Esophagus squamous epithelium (tissue), 5 donors: ENCODE results near the gene RALBP1. TPM values are rescaled to one million over a fixed set of nuclear protein-coding genes. Genes with fewer than 3 reads are reported as not detected.

Experiments
- DNase-seq: peaks from one replicate; lab custom pipeline; 2025; lab: John Stamatoyannopoulos, UW
- H3K27ac ChIP-seq, 4 donors: fragments of 200-600 bp; sonication (generic); one replicate each; pipeline ENCODE4 v1.5.1; 2016 to 2019; ENCODE audit warnings: mild to moderate bottlenecking in 1 of 4
- H3K27me3 ChIP-seq, 4 donors: fragments of 200-600 bp; sonication (generic); 1 replicate in 3 of 4; 2 replicates in 1 of 4; pipeline versions ENCODE4 v1.5.1 to v1.6.0; 2017 to 2021; ENCODE audit warnings: antibody characterized with exemption in 1 of 4
- H3K36me3 ChIP-seq, 3 donors: fragments of 200-600 bp; sonication (generic); one replicate each; pipeline ENCODE4 v1.5.1; 2016 to 2019
- H3K4me1 ChIP-seq, 3 donors: fragments of 200-600 bp; sonication (generic); one replicate each; pipeline ENCODE4 v1.5.1; 2017 to 2019
- H3K4me3 ChIP-seq, 4 donors: fragments of 200-600 bp; sonication (generic); 1 replicate in 3 of 4; 2 replicates in 1 of 4; pipeline ENCODE4 v1.5.1; 2016 to 2019; ENCODE audit warnings: mild to moderate bottlenecking in 2 of 4, moderate library complexity in 1 of 4
- H3K9me3 ChIP-seq, 3 donors: fragments of 200-600 bp; sonication (generic); one replicate each; pipeline ENCODE4 v1.5.1; 2016 to 2019
- POLR2A ChIP-seq, 4 donors: fragments of 450-650 bp; IDR thresholded peaks; one replicate each; pipeline ENCODE4 v1.6.1; 2017; ENCODE audit warnings: antibody characterized with exemption in 4 of 4, mild to moderate bottlenecking in 4 of 4, moderate library complexity in 3 of 4
- WGBS, 2 donors: methylation state at CpG; one replicate each; pipeline ENCODE4 v1.1.5; 2018; 5-methylcytosine and 5-hydroxymethylcytosine counted together
- intact Hi-C: fragments of 100-400 bp; cut with DNase I; formaldehyde crosslinking; loops from one replicate; pipeline ENCODE4 v1.15.0; 2022
- total RNA-seq, 4 donors: library from RNA; depleted of rRNA; stranded (reverse); fragments of >200 nt; gene quantifications; one replicate each; pipeline ENCODE4 v1.1.0, GENCODE V29; 2016
- TF ChIP-seq, protein P1 (sequence below), 6 experiments: fragments of 450-650 bp in 4 of 6; fragments of 200-600 bp in 2 of 6; sonication (generic) in 2 of 6; IDR thresholded peaks; one replicate each; pipeline ENCODE4 v1.5.1; 2016 to 2019; ENCODE audit warnings: antibody characterized with exemption in 6 of 6, mild to moderate bottlenecking in 4 of 6, moderate library complexity in 4 of 6
- donor health status: DM: yes; HTN: yes; CAD: no.

The RALBP1 gene
- total RNA-seq, 4 donors from 2014 or later, result 74.0 to 105 (median 84.1) TPM

DNA sequence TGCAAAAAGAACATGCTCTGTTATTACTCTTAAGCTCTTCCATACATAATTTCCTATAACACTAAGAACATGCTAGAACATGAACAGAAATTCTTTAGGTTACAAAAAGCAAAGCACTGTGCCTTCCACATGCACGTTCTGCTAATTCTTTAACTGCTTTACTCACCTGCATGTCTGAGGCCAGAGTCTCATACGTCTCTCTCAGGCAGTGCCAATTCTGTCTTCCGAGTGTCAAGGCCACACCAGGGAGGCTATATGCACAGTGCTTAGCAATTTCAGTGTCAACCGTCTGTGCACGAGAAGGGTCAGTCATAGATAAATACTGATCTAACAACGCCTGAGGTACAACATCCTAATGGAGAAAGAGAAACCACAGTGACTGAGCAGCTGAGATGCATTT is 83.9 kb downstream of the RALBP1 start:
- Histone ChIP-seq H3K27ac (peak overlapping the region in 3 of 4 donors; percentile 1 to 62 (median 18)), H3K36me3 (peaks cover 18 to 100% (median 27%) of the 10 kb centered on the region in 3 donors)
- DNase-seq, result no peak

DNA sequence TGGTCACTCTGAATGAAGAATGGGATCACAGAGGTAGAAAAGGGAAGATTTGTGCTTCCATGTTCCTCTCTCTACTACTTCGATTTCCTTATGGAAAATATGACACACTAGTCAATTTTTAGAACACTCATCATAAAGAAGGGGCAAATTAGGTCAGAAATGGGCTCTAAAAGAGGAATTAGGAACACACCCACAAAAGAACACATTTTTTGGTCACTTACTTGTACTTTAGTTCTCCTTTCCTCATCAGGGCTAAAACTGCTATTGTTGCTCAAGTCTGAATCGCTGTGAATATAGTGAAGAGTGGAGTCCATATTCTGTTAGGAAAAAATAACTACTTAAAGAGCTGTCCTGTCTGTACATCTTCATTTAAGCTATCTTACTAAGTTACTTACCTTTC is 86.4 kb downstream of the RALBP1 start:
- peaks cover 5 to 98% (median 22%) of the 10 kb centered on the region in 3 donors for H3K36me3 ChIP-seq
- no peak for TF ChIP-seq POLR2A (IDR thresholded peaks at IDR 0.05)
- TF ChIP-seq, protein P1, sequence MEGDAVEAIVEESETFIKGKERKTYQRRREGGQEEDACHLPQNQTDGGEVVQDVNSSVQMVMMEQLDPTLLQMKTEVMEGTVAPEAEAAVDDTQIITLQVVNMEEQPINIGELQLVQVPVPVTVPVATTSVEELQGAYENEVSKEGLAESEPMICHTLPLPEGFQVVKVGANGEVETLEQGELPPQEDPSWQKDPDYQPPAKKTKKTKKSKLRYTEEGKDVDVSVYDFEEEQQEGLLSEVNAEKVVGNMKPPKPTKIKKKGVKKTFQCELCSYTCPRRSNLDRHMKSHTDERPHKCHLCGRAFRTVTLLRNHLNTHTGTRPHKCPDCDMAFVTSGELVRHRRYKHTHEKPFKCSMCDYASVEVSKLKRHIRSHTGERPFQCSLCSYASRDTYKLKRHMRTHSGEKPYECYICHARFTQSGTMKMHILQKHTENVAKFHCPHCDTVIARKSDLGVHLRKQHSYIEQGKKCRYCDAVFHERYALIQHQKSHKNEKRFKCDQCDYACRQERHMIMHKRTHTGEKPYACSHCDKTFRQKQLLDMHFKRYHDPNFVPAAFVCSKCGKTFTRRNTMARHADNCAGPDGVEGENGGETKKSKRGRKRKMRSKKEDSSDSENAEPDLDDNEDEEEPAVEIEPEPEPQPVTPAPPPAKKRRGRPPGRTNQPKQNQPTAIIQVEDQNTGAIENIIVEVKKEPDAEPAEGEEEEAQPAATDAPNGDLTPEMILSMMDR (IDR thresholded peaks at IDR 0.05), result no peak
- no peak for DNase-seq
- H3K27ac ChIP-seq, result no peak overlapping the region
- no peaks in the 10 kb centered on the region for H3K27me3 ChIP-seq
- intact Hi-C loops, result no loop called here
- H3K4me3 ChIP-seq, result no peak overlapping the region
- H3K9me3 ChIP-seq, result no peaks in the 10 kb centered on the region
- WGBS, 2 donors, result 85% methylated on average over 2 of the region's 2 CpGs
- peaks cover 0 to 70% (median 10%) of the 10 kb centered on the region in 3 donors for H3K4me1 ChIP-seq

More for the DNA sequence above, 83.9 kb downstream of the RALBP1 start:
- H3K27me3 ChIP-seq, result no peaks in the 10 kb centered on the region
- peaks cover 0 to 57% (median 10%) of the 10 kb centered on the region in 3 donors for H3K4me1 ChIP-seq
- no peak overlapping the region for H3K4me3 ChIP-seq
- WGBS, 2 donors, result 50 to 60% methylated on average over 6 of the region's 6 CpGs
- H3K9me3 ChIP-seq, result no peaks in the 10 kb centered on the region
- no peak for TF ChIP-seq POLR2A (IDR thresholded peaks at IDR 0.05)
- TF ChIP-seq, protein P1 (IDR thresholded peaks at IDR 0.05), result no peak
- intact Hi-C loops, result no loop called here

DNA sequence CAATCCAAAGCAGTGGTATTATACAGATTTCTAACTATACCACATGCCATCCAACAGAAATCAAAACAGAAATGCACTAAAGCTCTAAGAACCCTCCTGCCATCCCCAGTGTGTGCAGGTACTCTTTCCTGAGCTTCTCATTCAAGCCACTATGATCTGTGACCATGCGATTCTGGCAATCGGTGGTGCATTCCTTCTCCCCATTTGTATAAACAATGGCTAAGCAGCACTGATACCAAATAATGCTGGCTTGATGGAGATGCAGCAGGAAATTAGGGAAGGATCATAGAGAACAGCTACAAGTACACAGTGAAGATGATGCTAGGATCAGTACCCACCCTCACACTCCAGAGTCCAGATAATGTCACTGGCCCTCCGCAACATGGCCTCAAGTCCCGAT is 87.3 kb downstream of the RALBP1 start:
- intact Hi-C loops, result no loop called here
- Histone ChIP-seq H3K4me3 (no peak overlapping the region), H3K27ac (no peak overlapping the region), H3K36me3 (peaks cover 5 to 98% (median 21%) of the 10 kb centered on the region in 3 donors), H3K4me1 (peaks cover 0 to 62% (median 10%) of the 10 kb centered on the region in 3 donors), H3K9me3 (no peaks in the 10 kb centered on the region), H3K27me3 (no peaks in the 10 kb centered on the region)
- TF ChIP-seq, protein P1 (IDR thresholded peaks at IDR 0.05), result no peak
- no peak for TF ChIP-seq POLR2A (IDR thresholded peaks at IDR 0.05)
- DNase-seq, result no peak
- 87 to 93% methylated on average over 4 of the region's 4 CpGs for WGBS, 2 donors

DNA sequence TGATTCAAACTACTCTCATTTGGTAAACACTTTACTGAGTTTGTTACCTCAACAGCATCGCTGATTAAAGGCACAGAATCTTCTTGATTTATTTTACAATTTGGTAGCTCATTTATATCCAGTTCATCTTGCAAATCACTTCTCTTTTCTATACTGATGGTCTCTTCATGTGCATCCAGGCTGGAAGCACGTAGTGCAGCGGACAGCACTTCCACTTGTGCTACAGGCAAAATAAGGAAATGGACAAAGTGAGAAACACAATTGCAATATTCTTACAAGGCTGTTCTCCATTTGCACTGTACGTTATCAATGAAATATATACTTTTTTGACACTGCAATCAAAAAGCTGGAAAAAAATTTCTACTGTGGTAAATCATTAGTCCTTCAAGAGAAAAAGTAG is 88.0 kb downstream of the RALBP1 start:
- Histone ChIP-seq H3K27ac (no peak overlapping the region), H3K4me1 (peaks cover 0 to 55% (median 4%) of the 10 kb centered on the region in 3 donors), H3K4me3 (no peak overlapping the region), H3K27me3 (no peaks in the 10 kb centered on the region), H3K9me3 (no peaks in the 10 kb centered on the region), H3K36me3 (peaks cover 6 to 98% (median 21%) of the 10 kb centered on the region in 3 donors)
- intact Hi-C loops, result no loop called here
- no peak for TF ChIP-seq POLR2A (IDR thresholded peaks at IDR 0.05)
- TF ChIP-seq, protein P1 (IDR thresholded peaks at IDR 0.05), result no peak
- DNase-seq, result no peak
- WGBS, 2 donors, result 84 to 90% methylated on average over 4 of the region's 4 CpGs

DNA sequence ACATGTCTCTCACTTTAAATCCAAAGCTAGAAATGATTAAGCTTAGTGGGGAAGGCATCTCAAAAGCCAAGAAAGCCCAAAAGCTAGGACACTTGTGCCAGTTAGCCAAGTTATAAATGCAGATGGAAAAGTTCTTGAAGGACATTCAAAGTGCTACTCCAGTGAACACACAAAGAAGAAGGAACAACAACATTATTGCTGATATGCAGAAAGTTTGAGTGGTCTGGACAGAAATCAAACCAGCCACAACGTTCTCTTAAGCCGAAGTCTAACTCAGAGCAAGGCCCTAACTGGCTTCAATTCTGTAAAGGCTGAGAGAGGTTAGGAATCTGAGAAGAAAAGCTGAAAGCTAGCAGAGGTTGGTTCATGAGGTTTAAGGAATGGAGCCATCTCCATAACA is 90.1 kb downstream of the RALBP1 start:
- Histone ChIP-seq H3K4me3 (no peak overlapping the region), H3K36me3 (peaks cover 13 to 98% (median 29%) of the 10 kb centered on the region in 3 donors), H3K9me3 (no peaks in the 10 kb centered on the region), H3K27ac (no peak overlapping the region), H3K4me1 (peaks cover 0 to 35% (median 0%) of the 10 kb centered on the region in 3 donors), H3K27me3 (no peaks in the 10 kb centered on the region)
- intact Hi-C loops, result no loop called here
- 82 to 83% methylated on average over 2 of the region's 2 CpGs for WGBS, 2 donors
- DNase-seq, result no peak
- TF ChIP-seq, protein P1 (IDR thresholded peaks at IDR 0.05), result no peak
- no peak for TF ChIP-seq POLR2A (IDR thresholded peaks at IDR 0.05)
